RCC 7860 (cell line): Measurements from ENCODE around the gene NFATC3.

ENCODE experiments used
- DNase-seq: peaks from one replicate; pipeline ENCODE4 v3.0.0-alpha.2; 2015; ENCODE audit warnings: low spot score
- FAIRE-seq: peaks from 2 replicates; lab custom pipeline; 2012; peaks lifted over from hg19 to GRCh38; lab: Jason Lieb, UNC

Gene NFATC3

GRCh38 chr16:68179855-68180254 lies 94.7 kb downstream of the NFATC3 start:
- no peak for FAIRE-seq

GRCh38 chr16:68183046-68183445 lies 97.9 kb downstream of the NFATC3 start:
- FAIRE-seq, result no peak

More at GRCh38 chr16:68179855-68180254, 94.7 kb downstream of the NFATC3 start:
- no peak for DNase-seq

GRCh38 chr16:68186877-68187276 lies 101.7 kb downstream of the NFATC3 start:
- FAIRE-seq (no peak), DNase-seq (no peak)

More at GRCh38 chr16:68183046-68183445, 97.9 kb downstream of the NFATC3 start:
- DNase-seq, result no peak

GRCh38 chr16:68187505-68187904 lies 102.3 kb downstream of the NFATC3 start:
- no peak for FAIRE-seq
- no peak for DNase-seq

GRCh38 chr16:68188170-68188569 lies 103.0 kb downstream of the NFATC3 start:
- DNase-seq (no peak), FAIRE-seq (no peak)

GRCh38 chr16:68190081-68190480 lies 104.9 kb downstream of the NFATC3 start:
- no peak for FAIRE-seq

GRCh38 chr16:68190736-68191510 lies 105.8 kb downstream of the NFATC3 start:
- DNase-seq (no peak), FAIRE-seq (no peak)

More at GRCh38 chr16:68190081-68190480, 104.9 kb downstream of the NFATC3 start:
- no peak for DNase-seq

GRCh38 chr16:68194251-68194650 lies 109.1 kb downstream of the NFATC3 start:
- FAIRE-seq (no peak), DNase-seq (no peak)

- FAIRE-seq, result peak; percentile 91
- peak; percentile 76 for DNase-seq
These were observed 112.1 kb downstream of the NFATC3 start for GRCh38 chr16:68197250-68197649.

GRCh38 chr16:68200088-68200783 lies 115.1 kb downstream of the NFATC3 start:
- DNase-seq, result peak; percentile 25
- FAIRE-seq, result no peak

- no peak for FAIRE-seq
- DNase-seq, result no peak
These were observed 116.9 kb downstream of the NFATC3 start for GRCh38 chr16:68202091-68202519.

- no peak for DNase-seq
- FAIRE-seq, result no peak
These were observed 121.1 kb downstream of the NFATC3 start for GRCh38 chr16:68206245-68206644.

- FAIRE-seq, result no peak
- no peak for DNase-seq
These were observed 129.6 kb downstream of the NFATC3 start for GRCh38 chr16:68214726-68215125.

GRCh38 chr16:68215302-68215701 lies 130.1 kb downstream of the NFATC3 start:
- no peak for FAIRE-seq
- no peak for DNase-seq

- DNase-seq, result no peak
- no peak for FAIRE-seq
These were observed 131.1 kb downstream of the NFATC3 start for GRCh38 chr16:68216240-68216639.

GRCh38 chr16:68217506-68217905 lies 132.3 kb downstream of the NFATC3 start:
- FAIRE-seq, result no peak

GRCh38 chr16:68219725-68220351 lies 134.7 kb downstream of the NFATC3 start:
- FAIRE-seq, result no peak
- no peak for DNase-seq

More at GRCh38 chr16:68217506-68217905, 132.3 kb downstream of the NFATC3 start:
- no peak for DNase-seq

- no peak for DNase-seq
- no peak for FAIRE-seq
These were observed 137.9 kb downstream of the NFATC3 start for GRCh38 chr16:68223072-68223471.

GRCh38 chr16:68226116-68226515 lies 140.9 kb downstream of the NFATC3 start:
- FAIRE-seq (no peak), DNase-seq (no peak)

GRCh38 chr16:68227183-68227793 lies 142.1 kb downstream of the NFATC3 start:
- no peak for FAIRE-seq
- DNase-seq, result no peak
